GM19438 (cell line): ENCODE measurements around the gene ANKRD33B.

Source experiments
- ATAC-seq: cut with Tn5 transposase; IDR thresholded peaks from one replicate; pipeline ENCODE4 v1.9.1; 2021; ENCODE audit warnings: low read depth; ENCODE audit not compliant: unreplicated experiment

The ANKRD33B gene

DNA sequence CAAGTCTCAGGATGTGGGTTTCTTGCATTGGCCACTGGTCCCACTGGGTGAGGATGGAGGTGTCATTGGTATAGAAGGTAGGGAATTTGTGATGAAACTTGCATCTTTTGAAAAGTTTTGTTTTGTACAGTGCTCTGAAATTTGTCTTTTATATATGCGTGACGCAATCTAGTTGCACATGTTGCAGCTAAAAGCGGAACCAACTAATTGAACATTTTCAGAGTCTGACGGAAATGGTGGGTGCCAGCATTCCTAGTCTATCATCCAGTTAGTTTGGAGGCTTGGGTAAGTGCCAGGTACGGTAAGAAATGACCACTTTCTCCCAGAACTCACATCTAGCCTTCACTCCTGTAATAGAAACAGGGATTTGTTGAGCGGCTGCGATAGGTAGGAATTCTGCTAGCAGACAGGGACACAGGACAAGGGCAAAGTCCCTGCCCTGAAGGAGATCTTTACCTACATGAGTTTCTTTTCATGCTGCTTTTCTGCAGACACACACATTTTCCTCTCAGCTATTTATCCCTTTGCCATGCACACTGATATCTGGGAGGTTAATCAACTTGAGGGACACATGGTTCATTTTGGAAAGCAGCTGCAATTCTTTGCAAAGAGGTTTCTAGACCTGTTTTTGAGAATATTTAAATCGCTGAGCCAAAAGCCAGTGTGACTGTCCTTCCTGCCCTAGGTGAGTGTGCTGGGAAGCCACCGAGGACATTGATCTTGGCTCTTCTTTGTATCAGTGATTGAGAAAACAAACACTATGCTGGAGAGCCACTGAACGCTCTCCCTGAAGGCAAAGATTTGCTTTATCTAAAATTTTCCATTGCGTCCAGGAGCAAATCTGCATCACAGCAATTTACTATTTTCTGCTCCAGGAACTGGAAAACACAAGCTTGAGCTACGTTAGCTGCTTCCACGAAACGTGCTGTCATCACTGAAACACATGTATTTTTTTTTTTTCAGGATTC lies 107.5 kb downstream of the ANKRD33B start:
- ATAC-seq = peak; percentile 46

DNA sequence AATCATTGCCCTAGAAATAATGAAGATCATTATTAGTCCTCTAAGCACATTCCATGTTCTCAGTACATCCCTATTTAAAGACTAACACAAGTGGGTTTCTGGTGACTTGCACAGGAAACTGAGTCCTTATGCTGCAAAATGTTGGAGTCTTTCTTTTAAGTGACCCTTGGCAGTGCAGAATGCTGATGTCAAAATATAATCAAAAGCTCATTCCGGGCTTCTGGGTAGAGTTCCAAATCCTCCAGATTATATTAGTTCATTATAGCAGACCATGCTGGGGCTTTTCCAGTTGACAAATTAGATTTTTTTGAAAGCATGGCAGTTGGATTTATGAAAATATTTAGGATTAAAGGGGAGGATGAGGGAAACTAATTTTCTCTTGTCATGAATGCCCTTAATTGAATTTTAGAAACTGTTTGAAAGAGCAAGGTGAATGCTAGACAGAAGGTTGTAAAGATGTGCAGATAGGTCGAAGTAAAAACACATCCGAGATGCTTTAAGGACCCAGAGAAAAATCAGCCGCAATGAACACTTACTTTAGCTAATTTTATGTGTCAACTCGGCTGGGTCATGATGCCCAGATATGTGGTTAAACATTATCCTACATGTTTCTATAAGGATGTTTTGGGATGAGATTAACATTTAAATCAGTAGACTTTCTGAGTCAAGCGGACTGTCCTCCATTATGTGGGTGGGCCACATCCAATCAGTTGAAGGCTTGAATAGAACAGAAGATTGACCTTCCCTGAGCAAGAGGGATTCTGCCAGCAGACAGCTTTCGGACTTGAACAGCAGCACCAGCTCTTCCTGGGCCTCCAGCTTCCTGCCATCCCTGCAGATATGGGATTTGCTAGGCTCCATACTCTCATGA lies 108.5 kb downstream of the ANKRD33B start:
- no peak for ATAC-seq

DNA sequence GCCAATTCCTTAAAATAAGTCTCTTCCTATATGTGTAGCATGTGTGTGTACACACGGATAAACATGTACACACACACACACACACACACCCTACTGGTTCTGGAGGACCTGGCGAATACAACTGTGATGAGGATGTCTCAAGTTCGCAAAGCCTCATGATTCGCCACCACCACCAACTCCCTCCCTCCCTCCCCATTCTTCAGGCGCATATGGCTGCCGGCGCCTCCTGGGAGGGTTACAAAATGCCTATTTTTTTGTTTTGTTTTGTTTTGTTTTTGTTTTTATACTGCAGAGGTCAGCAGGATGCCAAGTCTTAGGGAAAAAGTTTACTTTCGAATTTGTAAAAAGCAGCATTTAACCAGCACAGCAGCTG lies 109.1 kb downstream of the ANKRD33B start:
- ATAC-seq = no peak

DNA sequence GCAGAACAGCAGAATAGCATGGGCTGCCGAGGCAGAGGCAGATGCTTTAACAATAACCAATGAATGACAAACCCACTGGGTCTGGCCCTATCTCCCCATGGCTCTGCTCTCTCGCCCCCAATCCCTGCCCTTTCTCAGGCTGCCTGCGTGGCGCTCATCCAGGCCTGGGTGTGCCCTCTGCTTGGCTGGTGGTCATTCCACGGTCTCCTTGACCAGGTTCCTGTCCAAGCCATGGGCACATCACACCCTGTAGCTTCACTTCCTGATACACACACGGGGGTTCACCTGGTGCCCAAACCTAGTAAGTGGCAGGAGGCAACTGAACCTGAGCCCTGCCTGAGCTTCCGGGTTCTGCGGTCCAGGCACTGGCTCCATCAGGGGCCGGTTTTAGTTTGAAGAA lies 109.5 kb downstream of the ANKRD33B start:
- ATAC-seq = no peak

DNA sequence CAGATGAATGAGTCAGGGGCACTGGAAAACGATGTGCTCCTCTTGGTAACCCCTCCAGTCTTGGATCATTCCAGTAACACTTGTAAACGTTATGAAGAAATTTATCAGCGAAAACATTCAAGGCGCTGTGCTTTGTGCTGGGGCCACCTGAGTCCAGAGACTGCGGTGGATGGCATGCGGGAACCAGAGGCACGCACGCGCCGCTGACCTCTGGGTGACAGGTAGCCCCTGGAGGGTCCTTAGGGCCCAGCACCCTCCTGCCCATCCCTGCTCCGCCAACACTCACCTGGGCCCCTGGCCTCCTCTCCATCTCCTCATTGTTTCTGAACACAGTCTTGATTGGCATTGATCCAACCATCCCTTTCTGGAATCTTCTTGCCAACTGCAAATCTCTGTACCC lies 110.2 kb downstream of the ANKRD33B start:
- ATAC-seq = no peak

DNA sequence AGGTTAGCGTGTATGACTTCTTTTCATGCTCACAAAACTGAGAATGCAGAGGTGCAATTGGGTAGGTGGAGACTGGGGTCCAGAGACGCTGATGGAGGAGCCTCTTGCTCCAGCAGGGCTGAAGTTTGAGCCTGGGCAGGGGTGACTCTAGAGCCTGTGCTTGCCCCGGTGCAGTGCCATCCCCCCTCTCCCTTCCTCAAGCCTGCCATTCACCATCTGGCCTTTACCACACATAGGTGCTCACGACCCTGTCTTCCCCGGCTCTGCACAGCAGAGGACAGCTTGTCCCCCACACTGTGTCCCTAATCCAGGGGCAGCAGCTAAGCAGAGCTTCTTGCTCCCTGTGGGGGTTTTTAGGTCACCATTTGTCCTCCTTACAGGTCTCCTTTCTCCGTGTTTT lies 110.7 kb downstream of the ANKRD33B start:
- ATAC-seq = no peak

DNA sequence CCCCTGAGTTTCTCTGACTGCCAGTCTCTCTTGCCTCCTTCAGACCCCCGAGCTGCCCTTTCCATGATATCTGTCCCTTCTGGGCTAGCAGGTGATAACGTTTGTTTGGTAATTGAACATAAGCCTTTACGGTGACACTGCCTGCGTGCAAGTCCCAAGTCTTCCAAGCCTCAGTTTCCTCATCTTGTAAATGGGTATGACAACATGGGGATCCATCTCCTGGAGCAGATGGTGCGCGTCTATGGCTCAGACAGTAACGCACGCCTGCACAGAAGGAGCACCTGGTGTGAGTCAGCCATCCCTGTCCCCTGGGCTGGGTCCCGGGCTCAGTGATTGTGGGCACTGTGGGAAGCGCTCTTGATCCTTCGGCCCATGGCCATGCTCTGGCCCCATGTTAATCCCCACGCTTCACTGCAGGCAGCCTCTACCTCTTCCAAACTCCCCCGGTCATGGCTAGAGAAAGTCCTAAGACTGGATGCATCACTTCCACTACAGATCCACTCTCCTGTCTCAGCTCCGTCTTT lies 111.4 kb downstream of the ANKRD33B start:
- no peak for ATAC-seq

DNA sequence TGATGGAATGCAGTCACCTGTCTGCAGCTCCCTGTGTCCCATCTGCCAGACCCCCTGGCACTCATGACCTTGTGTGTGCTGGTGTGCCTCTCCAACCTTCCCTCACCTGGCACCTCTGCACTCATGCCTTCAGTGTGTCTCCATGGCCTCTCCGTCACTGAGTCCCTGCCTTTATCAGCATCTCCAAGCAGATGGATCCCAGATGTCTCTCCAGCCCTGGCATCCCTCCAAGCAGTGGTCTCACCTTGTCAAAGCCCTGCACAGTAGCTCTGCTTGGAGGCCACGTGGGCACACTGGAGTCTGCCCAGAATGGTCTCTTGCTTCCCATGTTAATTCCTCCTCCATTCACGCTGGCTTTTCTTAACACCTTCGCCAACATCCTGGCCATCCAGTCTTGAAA lies 112.4 kb downstream of the ANKRD33B start:
- no peak for ATAC-seq

DNA sequence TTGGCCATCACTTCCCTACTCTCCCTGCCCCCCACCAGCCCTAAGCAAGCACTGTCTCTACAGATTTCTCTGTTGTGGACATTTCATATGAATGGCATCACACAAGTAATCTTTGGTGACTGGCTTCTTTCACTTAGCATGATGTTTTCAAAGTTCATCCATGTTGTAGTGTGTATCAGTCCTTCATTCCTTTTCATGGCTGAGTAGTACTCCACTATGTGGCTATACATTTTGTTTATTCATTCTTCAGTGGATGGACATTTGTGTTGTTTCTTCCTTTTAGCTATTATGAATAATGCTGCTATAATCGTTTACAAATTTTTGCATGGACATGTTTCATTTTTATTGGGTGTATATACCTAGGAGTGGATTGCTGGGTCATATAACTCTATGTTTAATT lies 113.1 kb downstream of the ANKRD33B start:
- no peak for ATAC-seq

DNA sequence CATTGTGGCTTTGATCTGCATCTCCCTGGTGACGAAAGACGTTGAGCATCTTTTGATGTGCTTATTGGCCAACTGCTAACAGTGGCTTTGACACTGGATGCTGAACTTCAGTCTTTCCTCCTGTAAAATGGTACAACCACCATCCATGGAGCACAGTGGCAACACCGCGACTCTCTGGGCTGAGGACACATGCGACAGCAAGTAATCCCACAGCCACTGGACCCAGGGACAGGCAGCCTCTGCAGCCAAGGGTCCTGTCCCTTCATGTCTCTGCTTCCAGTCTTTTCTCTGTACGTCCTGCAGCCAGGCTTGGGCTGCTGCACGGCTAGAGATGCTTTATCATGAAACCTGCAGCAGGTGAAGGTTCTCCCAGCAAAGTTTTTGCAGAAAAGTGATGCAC lies 113.7 kb downstream of the ANKRD33B start:
- no peak for ATAC-seq

DNA sequence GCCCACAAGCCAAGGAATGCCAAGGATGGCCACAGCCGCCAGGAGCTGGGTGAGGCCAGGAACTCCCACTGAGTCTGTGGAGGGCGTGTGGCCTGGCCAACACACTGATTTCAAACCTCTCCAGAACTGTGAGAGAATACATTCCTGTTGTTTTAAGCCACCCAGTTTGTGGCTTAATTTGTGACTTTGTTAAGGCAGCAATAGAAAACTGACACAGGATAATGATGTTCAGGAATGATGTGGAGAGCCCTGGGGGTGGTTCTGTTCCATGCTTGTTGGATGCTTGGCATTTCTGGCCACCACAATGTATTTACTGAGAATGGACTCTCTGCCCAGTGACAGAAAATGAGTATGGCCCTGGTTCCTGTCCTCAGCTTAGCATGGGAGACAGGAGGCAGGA lies 114.4 kb downstream of the ANKRD33B start:
- ATAC-seq = no peak

DNA sequence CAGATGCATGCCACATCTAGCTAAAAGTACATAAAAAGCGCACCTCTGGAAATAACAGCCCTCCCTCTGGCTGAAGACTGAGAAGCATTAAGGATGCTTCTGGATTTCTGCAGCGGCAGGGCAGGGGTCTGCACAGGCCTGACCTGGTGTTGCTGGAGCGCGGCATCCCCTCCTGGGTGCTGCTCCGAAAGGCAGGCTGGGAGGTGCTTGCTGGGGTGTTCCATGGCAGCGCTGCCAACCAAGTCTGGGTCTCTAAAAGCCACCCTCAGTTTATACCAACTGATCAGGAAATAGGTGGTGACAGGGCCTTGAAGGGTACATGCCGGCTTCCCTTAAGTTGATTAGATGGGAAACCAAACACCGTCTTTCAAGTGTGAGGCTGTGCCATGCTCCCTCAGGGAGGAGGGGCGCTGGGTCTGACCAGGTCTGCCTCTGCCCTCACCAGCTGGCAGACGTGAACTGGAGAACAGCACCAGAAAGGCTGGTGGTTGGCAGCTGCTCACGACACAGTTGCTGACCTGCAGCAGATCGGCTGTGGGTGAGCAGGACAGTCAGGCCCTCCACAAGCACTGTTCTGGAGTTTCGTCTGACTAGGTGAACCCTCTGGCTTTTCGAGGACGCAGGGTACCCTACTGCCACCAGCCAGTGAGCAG lies 115.6 kb downstream of the ANKRD33B start:
- ATAC-seq = no peak

DNA sequence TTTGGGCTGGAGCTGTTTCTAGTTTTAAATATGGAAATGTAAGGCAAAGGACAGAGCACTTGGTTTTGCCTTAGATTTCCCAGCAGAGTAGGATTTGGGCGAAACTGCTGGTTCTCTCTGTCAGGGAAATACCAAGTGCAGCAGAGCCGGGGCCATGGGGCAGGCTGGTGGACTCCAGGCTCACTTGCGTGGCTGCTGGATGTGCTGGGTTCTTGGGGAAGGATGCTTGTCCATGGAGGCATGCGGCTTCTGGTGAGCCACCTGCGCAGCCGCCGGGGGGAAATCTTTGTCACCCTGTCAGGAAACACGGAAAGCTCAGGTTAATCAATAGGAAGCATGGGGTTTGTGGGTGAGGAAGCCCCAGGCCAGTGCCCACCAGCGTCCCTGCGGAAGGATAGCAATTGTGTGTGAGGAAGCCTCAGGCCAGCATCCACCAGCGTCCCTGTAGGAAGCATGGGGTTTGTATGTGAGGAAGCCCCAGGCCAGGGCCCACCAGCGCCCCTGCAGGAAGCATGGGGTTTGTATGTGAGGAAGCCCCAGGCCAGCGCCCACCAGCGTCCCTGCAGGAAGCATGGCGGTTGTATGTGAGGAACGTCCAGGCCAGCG lies 117.1 kb downstream of the ANKRD33B start:
- no peak for ATAC-seq

DNA sequence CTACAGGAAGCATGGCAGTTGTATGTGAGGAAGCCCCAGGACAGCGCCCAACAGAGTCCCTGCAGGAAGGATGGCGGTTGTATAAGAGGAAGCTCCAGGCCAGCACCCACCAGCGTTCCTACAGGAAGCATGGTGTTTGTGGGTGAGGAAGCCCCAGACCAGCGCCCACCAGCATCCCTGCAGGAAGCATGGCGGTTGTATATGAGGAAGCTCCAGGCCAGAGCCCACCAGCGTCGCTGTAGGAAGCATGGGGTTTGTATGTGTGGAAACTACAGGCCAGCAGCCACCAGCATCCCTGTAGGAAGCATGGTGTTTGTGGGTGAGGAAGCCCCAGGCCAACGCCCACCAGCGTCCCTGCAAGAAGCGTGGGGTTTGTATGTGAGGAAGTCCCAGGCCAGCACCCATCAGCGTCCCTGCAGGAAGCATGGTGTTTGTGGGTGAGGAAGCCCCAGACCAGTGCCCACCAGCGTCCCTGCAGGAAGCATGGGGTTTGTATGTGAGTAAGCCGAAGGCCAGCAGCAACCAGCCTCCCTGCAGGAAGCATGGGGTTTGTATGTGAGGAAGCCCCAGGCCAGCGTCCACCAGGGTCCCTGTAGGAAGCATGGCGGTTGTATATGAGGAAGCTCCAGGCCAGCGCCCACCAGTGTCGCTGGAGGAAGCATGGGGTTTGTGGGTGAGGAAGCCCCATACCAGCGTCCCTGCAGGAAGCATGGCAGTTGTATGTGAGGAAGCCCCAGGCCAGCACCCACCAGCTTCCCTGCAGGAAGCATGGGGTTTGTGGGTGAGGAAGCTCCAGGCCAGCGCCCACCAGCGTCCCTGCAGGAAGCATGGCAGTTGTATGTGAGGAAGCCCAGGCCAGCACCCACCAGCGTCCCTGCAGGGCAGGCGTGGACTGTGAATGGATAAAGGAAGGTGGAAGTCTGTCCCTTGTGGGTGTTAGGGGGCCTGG lies 118.1 kb downstream of the ANKRD33B start:
- ATAC-seq = no peak

DNA sequence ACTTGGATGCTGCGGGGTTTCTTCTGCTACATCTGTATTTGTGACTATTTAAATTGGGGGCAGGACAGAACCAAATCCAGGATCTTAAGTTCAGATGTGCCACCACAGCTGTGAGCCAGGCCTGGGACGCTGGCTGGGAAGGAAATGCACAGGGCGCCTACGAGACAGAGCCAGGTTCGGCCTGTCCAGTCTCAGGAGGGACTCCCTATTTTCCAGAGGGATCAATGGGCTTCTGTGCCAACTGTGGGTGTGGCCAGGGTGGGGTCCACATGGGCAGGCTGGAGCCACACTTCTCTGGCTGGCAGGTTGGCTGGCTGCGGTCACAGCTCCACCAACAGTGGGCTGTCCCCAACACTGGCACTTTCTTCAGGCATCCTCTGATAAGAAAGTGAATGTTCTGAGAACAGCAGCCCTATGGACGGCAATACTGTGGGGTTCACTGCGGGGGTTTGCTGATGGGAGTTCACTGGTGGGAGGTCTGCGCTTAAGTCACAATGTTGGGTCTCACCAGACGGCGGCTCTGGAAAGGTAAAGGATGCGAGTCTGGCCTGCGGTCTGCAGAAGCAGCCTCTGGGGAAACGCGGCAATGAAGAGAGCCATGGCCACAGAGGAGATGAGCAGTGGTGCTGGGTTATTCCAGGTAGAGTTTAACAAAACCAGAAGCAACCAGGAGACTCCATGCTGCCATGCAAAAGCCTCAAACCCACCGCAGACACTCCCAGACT lies 119.1 kb downstream of the ANKRD33B start:
- ATAC-seq = no peak

DNA sequence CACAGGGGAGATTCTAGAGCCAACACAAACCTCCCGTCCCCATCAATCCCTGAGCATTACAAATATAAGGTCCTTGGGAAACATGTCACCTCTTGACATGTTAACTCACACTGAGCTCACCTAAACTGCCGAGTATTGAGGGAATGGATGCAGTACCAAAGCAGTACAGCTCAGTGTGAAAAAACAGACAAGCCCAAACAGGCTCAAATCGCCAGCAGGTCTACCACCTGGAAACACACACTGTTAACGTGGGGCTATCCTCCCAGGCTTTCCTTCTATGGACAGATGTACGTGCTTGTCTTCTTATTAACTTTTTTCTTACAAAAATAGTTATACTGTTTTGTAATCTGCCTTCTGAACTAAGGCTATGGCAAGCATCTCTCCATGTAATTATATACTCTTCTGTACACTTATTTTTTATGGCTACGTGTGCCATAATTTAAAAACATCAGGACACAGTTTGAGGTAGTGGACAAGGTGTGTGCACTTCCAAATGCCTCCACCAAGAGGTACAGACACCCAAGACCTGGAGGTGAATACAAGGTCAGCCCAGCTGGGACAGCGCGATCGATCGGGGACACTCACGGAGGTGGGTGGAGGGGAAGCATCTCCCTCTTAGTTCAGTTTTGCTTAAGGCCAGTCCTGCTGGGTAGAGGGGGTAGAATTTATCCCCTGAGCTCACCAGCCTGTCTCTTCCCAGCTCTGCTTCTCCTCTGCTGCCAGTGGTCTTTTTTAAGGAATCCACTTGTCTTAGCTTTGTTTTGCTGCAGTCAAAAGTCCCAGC lies 120.6 kb downstream of the ANKRD33B start:
- peak; percentile 60 for ATAC-seq

DNA sequence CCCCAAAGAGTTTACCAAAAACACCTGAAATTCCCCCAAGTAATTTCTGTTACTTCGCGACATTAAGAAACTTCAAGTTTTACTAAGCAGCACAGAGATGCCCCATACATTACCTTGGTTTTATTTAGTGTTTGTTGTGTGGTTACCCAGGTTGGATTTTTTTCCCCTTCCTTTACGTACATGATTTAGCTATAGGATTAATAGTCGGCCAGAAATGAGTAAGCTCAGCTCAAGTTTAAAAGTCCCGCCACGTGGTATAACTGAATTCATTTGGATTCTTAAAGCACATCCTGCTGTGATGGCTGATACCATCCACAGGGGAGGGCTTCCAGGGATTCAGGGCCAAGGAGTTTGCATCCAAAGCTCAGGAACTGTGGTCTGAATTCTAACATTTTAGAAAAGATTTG lies 121.2 kb downstream of the ANKRD33B start:
- ATAC-seq = peak; percentile 62

DNA sequence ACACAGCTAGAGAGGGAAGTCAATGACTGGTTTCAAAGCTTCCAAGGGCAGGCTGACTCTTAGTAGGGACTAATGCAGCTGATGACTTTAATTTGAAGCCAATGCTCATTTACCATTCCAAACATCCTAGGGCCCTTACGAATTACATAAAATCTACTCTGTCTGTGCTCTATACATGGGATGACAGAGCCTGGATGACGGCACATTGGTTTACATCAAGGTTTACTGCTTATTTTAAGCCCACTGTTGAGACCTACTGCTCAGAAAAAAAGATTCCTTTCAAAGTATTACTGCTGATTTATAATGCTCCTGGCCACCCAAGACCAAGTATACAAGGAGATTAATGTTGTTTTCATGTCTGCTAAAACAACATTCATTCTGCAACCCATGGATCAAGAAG lies 123.0 kb downstream of the ANKRD33B start:
- ATAC-seq = no peak
